HUES64 (cell line): ENCODE measurements around the gene PRSS12.
"Not testable (repeated sequence)": the region's sequence is repeated elsewhere in the genome, so short reads cannot be mapped to it uniquely, and the experiment has no call there.

Source experiments
- H3K27ac ChIP-seq: 2 replicates; pipeline ENCODE4 v1.7.0; 2013; ENCODE audit warnings: low read depth, low read length, inconsistent platforms
- H3K27me3 ChIP-seq: 2 replicates; pipeline ENCODE4 v1.6.1; 2013; ENCODE audit warnings: mild to moderate bottlenecking, low read length; ENCODE audit not compliant: insufficient read depth
- H3K36me3 ChIP-seq: 2 replicates; pipeline ENCODE4 v1.6.1; 2013; ENCODE audit warnings: mild to moderate bottlenecking, low read length; ENCODE audit not compliant: insufficient read depth
- H3K4me1 ChIP-seq: 2 replicates; pipeline ENCODE4 v1.6.1; 2013; ENCODE audit warnings: mild to moderate bottlenecking, low read length, moderate library complexity; ENCODE audit not compliant: insufficient read depth
- H3K4me3 ChIP-seq: 2 replicates; pipeline ENCODE4 v1.5.1; 2013; ENCODE audit warnings: mild to moderate bottlenecking, low read length, moderate library complexity
- H3K9ac ChIP-seq: 2 replicates; pipeline ENCODE4 v1.6.1; 2013; ENCODE audit warnings: mild to moderate bottlenecking, low read depth, low read length
- H3K9me3 ChIP-seq: 2 replicates; pipeline ENCODE4 v1.6.1; 2013; ENCODE audit warnings: low read depth, low read length; ENCODE audit not compliant: insufficient read depth
- WGBS: fragments of 150-250, 120-280 bp; methylation state at CpG from one replicate; pipeline ENCODE4 v1.1.7; 2013; ENCODE audit warnings: missing lambda C conversion rate; 5-methylcytosine and 5-hydroxymethylcytosine counted together

Gene PRSS12

GRCh38 chr4:118277243-118277642 is 75.6 kb downstream of the PRSS12 start:
- WGBS = 94% methylated on average over 4 of the region's 4 CpGs
- Histone ChIP-seq H3K9ac (no peak overlapping the region), H3K27ac (no peak overlapping the region), H3K36me3 (peaks cover 33% of the 10 kb centered on the region), H3K4me1 (peaks cover 12% of the 10 kb centered on the region), H3K4me3 (peak overlapping the region; percentile 88), H3K9me3 (no peaks in the 10 kb centered on the region), H3K27me3 (no peaks in the 10 kb centered on the region)

- no peak overlapping the region for H3K4me3 ChIP-seq
- H3K27me3 ChIP-seq = no peaks in the 10 kb centered on the region
- no peaks in the 10 kb centered on the region for H3K9me3 ChIP-seq
- peaks cover 12% of the 10 kb centered on the region for H3K4me1 ChIP-seq
- peaks cover 27% of the 10 kb centered on the region for H3K36me3 ChIP-seq
- no peak overlapping the region for H3K9ac ChIP-seq
- WGBS = no CpG with 5 or more reads among the region's 2 CpGs
- H3K27ac ChIP-seq = no peak overlapping the region
These were observed 76.2 kb downstream of the PRSS12 start for GRCh38 chr4:118276580-118276979.

- no peak overlapping the region for H3K27ac ChIP-seq
- H3K27me3 ChIP-seq = no peaks in the 10 kb centered on the region
- no peaks in the 10 kb centered on the region for H3K9me3 ChIP-seq
- WGBS = 92% methylated on average over 1 of the region's 1 CpG
- no peak overlapping the region for H3K4me3 ChIP-seq
- no peaks in the 10 kb centered on the region for H3K36me3 ChIP-seq
- H3K9ac ChIP-seq = no peak overlapping the region
- no peaks in the 10 kb centered on the region for H3K4me1 ChIP-seq
These were observed 79.2 kb downstream of the PRSS12 start for GRCh38 chr4:118273642-118274041.

- Histone ChIP-seq H3K4me3 (no peak overlapping the region), H3K36me3 (no peaks in the 10 kb centered on the region)
- 94% methylated on average over 2 of the region's 2 CpGs for WGBS
These were observed 81.0 kb downstream of the PRSS12 start for GRCh38 chr4:118271788-118272187.

GRCh38 chr4:118270492-118270891 is 82.3 kb downstream of the PRSS12 start:
- Histone ChIP-seq H3K4me1 (no peaks in the 10 kb centered on the region), H3K4me3 (no peak overlapping the region), H3K27me3 (no peaks in the 10 kb centered on the region), H3K36me3 (no peaks in the 10 kb centered on the region), H3K9me3 (no peaks in the 10 kb centered on the region), H3K27ac (no peak overlapping the region), H3K9ac (no peak overlapping the region)
- WGBS = no CpG with 5 or more reads among the region's 2 CpGs

More at GRCh38 chr4:118271788-118272187, 81.0 kb downstream of the PRSS12 start:
- H3K9me3 ChIP-seq = no peaks in the 10 kb centered on the region
- no peak overlapping the region for H3K9ac ChIP-seq
- H3K4me1 ChIP-seq = no peaks in the 10 kb centered on the region
- H3K27me3 ChIP-seq = no peaks in the 10 kb centered on the region
- no peak overlapping the region for H3K27ac ChIP-seq

- Histone ChIP-seq H3K4me3 (no peak overlapping the region), H3K27ac (no peak overlapping the region)
These were observed 84.0 kb downstream of the PRSS12 start for GRCh38 chr4:118268780-118269179.

GRCh38 chr4:118266145-118266496 is 86.7 kb downstream of the PRSS12 start:
- not testable (repeated sequence) for H3K9me3 ChIP-seq, H3K27ac ChIP-seq, H3K9ac ChIP-seq, H3K36me3 ChIP-seq, H3K4me1 ChIP-seq, H3K4me3 ChIP-seq, H3K27me3 ChIP-seq
- 97% methylated on average over 4 of the region's 4 CpGs for WGBS

More at GRCh38 chr4:118268780-118269179, 84.0 kb downstream of the PRSS12 start:
- Histone ChIP-seq H3K9ac (no peak overlapping the region), H3K9me3 (no peaks in the 10 kb centered on the region), H3K27me3 (peaks cover 4% of the 10 kb centered on the region; the same call in 1 of the 2 replicates), H3K4me1 (no peaks in the 10 kb centered on the region), H3K36me3 (no peaks in the 10 kb centered on the region)
- WGBS = 89% methylated on average over 3 of the region's 3 CpGs

GRCh38 chr4:118265312-118266144 is 87.3 kb downstream of the PRSS12 start:
- 89% methylated on average over 64 of the region's 64 CpGs for WGBS

GRCh38 chr4:118264096-118264495 is 88.7 kb downstream of the PRSS12 start:
- no peak overlapping the region for H3K4me3 ChIP-seq
- H3K27ac ChIP-seq = no peak overlapping the region
- peaks cover 4% of the 10 kb centered on the region; the same call in 1 of the 2 replicates for H3K27me3 ChIP-seq
- no peaks in the 10 kb centered on the region for H3K9me3 ChIP-seq
- no peaks in the 10 kb centered on the region for H3K4me1 ChIP-seq
- no peaks in the 10 kb centered on the region for H3K36me3 ChIP-seq
- WGBS = 94% methylated on average over 3 of the region's 3 CpGs
- H3K9ac ChIP-seq = no peak overlapping the region

More at GRCh38 chr4:118265312-118266144, 87.3 kb downstream of the PRSS12 start:
- Histone ChIP-seq H3K9me3 (no peaks in the 10 kb centered on the region), H3K9ac (no peak overlapping the region), H3K4me3 (peak overlapping the region; percentile 39), H3K36me3 (no peaks in the 10 kb centered on the region), H3K27me3 (peaks cover 4% of the 10 kb centered on the region; the same call in 1 of the 2 replicates), H3K4me1 (no peaks in the 10 kb centered on the region), H3K27ac (no peak overlapping the region)

GRCh38 chr4:118260309-118260708 is 92.5 kb downstream of the PRSS12 start:
- 96% methylated on average over 1 of the region's 2 CpGs for WGBS
- peaks cover 4% of the 10 kb centered on the region; the same call in 1 of the 2 replicates for H3K27me3 ChIP-seq
- H3K9me3 ChIP-seq = no peaks in the 10 kb centered on the region
- no peaks in the 10 kb centered on the region for H3K4me1 ChIP-seq
- H3K27ac ChIP-seq = no peak overlapping the region
- H3K4me3 ChIP-seq = no peak overlapping the region
- no peak overlapping the region for H3K9ac ChIP-seq
- no peaks in the 10 kb centered on the region for H3K36me3 ChIP-seq

GRCh38 chr4:118259111-118259510 is 93.7 kb downstream of the PRSS12 start:
- H3K9ac ChIP-seq = no peak overlapping the region
- H3K4me1 ChIP-seq = no peaks in the 10 kb centered on the region
- 89% methylated on average over 3 of the region's 3 CpGs for WGBS
- H3K27ac ChIP-seq = no peak overlapping the region
- H3K9me3 ChIP-seq = no peaks in the 10 kb centered on the region
- H3K4me3 ChIP-seq = no peak overlapping the region
- H3K27me3 ChIP-seq = no peaks in the 10 kb centered on the region
- H3K36me3 ChIP-seq = no peaks in the 10 kb centered on the region
